GM12891 (cell line): ENCODE measurements around the gene AP2S1.

Experiments
- PAX5 ChIP-seq: IDR thresholded peaks from 2 replicates; pipeline ENCODE4 v1.6.1; 2011; ENCODE audit warnings: low read length, moderate library complexity, mild to moderate bottlenecking; ENCODE audit not compliant: insufficient read depth, severe bottlenecking
- POLR2A ChIP-seq: IDR thresholded peaks from 2 replicates; pipeline ENCODE4 v1.6.1; 2011; ENCODE audit warnings: low read depth, low read length, control low read depth
- SPI1 ChIP-seq: IDR thresholded peaks from 2 replicates; pipeline ENCODE4 v1.6.1; 2011; ENCODE audit warnings: low read depth, low read length, control low read depth
- TAF1 ChIP-seq: IDR thresholded peaks from 2 replicates; pipeline ENCODE4 v1.6.1; 2011; ENCODE audit warnings: low read depth, low read length, control low read depth

- TF ChIP-seq POLR2A (no peak), SPI1 (no peak), TAF1 (no peak), PAX5 (no peak)
Measured at GRCh38 chr19:46809534-46810272, 40.9 kb downstream of the AP2S1 start.
